Epidermal melanocyte (primary cell): ENCODE data around the gene KCNK18.

Experiments
- DNase-seq: peaks from one replicate; pipeline ENCODE4 v3.0.0; 2011; ENCODE audit warnings: low spot score; ENCODE audit not compliant: insufficient read length

Gene KCNK18

DNA sequence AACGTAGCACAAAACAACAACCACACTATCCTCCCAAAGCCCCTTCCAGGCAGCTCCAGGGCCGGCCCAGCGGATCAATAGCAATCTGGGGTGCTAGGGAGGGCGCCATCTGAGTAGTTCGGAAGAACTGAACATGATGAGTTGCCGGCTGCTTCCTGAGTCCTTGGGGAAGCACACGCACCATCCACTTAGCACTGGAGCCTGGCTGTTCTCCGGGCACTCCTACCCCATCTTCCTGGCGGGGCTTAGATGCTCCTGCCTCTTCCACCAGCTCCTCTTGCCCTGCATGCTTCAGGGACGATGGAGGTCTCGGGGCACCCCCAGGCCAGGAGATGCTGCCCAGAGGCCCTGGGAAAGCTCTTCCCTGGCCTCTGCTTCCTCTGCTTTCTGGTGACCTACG, at the start of gene KCNK18:
KCNK18 (plus strand) TSS at position 301 of the 400 bp plus-strand sequence; CDS start at position 301, 0 bp downstream.
- DNase-seq, result no peak

- DNase-seq, result no peak
Observed at GRCh38 chr10:117148284-117148683, 49.0 kb upstream of the KCNK18 start.

- no peak for DNase-seq
Observed at GRCh38 chr10:117152668-117153067, 44.6 kb upstream of the KCNK18 start.

DNA sequence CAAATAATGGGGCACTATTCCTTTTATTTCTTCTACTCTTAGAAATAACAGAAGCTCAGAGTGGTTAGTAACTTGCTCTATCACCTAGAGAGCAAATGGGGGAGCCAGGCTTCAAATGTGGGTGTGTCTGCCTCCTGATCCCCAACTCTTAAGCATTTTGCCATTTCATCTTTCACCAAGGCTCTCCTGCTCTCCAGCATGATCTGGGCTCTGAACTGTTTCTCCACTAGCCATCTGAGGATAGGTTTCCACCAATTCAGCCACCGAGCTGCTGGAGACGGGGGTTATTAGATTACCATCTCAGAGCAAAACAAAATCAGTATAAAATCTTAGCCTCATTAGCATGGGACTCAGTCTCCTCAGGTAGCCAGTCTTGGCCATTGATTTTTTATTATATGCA, 39.0 kb upstream of the KCNK18 start:
- no peak for DNase-seq

DNA sequence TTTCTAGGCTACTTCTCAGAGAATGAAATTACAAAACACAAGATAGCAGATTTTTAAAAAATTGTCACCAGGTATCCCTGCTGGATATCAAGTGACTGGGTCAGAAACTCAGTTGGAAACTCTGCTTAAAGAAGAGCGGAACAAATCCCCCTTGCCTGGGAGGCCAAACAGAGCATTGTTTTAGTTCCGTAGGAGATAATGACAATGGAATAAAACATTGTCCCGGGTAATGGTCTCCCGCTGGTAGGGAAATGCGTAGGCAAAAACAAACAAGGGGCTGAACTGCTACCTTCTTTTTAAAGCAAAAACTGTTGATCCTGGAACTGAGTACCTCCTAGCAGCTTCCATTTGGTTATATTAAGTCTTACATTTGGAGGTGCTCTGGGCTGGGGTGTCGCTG, 37.9 kb upstream of the KCNK18 start:
- no peak for DNase-seq

- no peak for DNase-seq
Observed at GRCh38 chr10:117160567-117160966, 36.7 kb upstream of the KCNK18 start.

DNA sequence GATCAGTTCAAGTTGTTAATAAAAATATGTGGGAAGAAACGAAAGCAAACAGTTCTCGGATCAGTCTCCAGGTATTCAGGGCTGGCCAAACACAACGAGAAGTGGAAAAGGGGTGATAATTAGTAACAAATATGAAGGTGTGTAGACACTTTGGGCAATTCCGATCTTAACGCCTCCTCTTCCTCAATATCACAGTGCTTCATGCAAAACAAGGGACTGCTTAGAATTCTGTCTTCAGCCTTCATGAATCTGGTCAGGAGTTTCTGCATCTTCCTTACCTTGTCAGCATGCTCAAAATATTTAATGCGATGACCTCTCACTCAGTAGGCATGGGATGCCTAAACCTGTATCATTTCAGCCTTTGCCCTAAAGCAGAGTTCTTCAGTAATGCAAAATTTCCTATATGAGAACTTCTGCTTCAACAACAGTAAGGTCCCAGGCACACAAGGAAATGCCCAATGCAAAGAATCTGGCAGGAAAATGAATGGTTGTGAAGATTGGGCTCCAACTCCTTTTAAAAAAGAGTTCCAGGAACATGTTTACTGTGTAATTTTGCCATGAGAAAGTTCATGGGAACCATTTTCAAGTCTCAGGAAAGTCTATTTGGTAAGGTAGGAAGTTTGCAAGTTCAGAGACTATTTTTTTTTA, 35.8 kb upstream of the KCNK18 start:
- DNase-seq, result no peak

DNA sequence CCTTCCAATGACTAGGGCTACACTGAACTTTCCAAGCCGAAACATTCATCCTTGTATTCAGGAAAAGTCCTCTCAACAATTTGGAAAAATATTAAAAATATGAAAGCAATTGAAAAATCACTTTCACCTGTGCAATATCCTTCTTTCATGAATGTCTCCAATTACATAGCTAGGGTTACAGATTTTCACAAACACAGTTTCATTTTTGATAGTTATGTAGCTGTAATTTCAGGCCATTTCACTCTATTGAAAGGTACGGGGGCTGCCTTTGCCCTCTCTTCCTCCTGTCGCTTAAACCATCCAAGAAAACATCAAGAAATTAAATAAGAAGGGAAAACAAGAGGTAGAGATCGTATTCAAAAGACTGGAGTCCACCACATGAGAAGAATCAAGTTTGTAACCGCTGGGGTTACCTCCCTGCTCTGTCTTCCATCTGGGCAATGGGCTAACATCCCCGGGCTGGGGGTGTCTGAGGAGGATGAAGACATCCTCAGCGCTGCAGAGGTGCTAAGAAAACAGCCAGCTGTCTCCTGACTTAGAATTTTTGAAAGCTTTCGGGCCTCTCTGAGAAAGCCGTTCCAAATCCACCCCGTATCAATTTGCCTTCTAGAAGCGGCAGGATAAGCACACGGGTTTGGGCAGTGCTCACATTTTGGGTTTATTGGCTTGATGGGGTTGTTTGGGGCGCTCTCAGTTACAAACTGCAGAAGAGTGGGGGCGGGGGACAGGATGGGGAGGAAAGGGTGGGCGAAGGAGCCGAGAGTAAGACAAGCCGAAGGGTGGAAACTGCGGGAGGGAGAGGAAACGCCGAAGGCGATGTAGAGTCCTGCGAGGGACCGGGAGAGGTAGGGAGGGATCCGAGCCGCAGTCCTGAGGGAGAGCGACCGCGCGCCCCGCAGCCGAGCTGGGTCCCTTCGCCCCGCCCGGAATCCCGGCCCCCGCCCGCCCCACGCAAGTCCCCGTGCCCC, 34.9 kb upstream of the KCNK18 start:
- no peak for DNase-seq

GRCh38 chr10:117163061-117163953, 34.0 kb upstream of the KCNK18 start:
- no peak for DNase-seq

GRCh38 chr10:117163954-117164548, 33.2 kb upstream of the KCNK18 start:
- DNase-seq, result no peak

DNA sequence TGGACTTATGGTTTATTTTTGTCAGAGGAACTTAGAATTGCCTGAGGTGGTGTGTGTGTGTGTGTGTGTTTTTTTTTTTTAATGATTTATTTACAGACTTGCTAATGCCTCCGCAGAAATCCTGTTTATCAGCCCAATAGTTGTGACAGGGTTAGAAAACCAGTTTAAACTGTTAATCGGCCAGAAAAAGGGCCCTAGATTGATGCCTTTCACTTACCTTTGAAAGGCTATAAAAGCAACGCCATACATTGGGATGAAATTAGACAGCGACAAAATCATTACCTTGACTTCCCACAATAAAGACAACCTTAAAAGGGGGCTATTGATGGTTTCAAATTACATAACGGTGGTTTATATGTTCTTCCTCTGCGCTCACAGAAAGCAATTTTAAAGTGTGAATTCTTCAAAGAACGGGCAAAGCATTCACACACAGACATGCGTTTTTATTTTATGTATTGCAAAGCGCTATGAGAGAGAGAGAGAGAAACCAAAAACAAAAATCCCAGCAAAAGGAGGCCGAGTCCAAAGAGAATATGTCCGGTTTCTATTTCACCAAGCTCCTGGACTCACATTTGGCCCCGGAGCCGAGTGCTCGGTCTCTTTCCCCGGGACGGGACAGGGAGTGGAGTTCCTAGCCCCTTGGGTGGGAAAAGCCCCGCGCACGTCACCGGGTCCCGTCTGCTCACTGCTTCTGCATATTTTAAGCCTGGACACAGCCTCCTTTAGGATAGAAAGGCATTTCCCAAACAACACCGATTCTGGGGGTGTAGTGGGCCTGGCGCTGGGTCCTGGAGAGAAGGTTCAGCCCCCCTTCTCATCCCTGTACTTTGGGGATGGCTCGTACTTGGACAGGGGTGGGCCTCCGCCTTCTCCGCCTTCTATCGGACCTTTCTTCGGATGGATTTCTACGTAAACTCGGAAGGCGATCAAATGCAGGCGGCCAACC, 32.4 kb upstream of the KCNK18 start:
- no peak for DNase-seq

DNA sequence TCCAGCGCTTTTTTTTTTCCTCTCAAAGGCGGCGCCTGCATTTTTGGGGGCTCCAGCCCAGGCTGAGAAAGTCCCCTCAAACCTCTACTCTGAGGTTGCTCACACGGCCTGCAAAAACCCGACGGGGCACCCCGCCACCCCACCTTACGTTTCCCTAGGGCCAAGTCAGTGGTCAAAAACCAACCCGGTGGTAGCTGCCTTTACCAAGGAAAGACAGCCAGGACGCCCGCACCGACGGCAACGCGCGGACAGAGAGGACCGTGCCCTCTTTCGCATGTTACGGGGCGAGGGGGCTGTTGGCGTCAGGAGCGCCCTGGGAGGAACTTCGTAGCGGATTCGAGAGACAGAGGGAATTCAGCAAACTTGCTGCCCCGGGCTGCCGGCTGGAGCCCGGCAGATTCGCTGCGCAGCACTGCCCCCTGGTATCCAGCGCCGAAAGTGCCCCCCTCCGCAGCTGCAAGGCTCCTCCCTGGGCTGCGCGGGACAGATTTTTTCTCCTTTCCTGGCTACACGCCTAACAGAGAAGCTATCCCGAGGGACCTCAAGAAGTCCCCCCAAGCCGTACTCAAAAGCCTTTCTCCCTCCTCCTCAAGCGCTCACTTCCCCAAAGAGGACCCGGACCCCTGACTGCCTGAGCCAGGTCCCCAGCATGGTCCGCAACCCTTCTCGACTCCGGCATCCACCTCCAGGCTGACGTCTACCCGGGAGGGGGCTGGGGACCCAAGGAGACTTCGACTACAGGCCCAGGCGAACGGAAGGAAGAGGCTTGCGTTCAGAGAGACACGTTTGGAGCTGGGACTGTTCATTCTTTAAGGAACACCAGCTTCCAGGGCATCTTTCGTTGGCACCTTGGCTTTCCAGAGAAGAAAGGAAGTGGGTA, 31.5 kb upstream of the KCNK18 start:
- peak; percentile 61 for DNase-seq

DNA sequence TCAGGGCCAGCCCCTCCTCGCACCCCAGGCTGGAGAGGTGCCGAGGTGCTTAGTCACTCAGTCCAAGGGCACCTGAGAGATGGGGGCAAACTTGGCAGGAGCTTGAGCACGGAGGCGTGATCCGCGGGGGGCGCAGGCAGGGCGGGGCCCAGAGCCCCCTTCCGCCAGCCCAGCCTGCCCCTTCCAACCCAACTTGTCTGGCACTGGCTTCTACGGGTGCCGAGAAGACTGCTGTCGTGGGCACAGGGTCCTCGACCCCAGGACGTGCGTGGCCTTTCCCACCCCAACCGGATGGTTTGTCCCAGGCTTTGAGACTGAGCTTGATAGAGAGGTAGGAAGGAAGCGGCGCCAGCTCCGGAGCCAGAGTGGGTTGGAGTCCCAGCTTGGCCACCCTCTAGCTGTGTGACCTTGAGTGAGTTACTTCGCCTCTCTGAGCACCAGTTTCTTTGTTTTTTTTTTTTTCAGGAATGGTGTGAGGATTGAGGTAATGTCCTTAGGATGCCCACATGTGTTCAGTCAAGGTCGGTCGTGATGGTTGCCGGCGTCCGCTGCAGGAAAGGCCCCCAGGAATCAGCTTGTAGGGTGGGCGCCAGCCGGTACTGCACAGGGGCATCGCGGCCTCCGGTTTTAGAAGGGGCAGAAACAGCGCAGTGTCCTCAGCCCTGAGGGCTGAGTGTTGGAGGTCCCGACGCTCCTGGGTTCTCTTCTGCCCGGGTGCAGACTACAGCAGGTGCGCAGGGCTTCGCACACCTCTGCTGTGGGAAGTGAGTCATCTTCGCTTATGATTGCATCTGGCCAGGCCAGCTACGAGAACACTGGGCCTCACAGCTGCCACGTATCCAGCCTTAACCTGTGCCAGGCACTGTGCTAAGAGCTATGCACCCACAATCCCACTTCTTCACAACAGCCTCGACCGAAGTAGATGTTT, 30.6 kb upstream of the KCNK18 start:
- no peak for DNase-seq

- DNase-seq, result no peak
Observed at GRCh38 chr10:117167346-117167788, 29.9 kb upstream of the KCNK18 start.

- DNase-seq, result peak; percentile 52
Observed at GRCh38 chr10:117167789-117168674, 29.3 kb upstream of the KCNK18 start.

DNA sequence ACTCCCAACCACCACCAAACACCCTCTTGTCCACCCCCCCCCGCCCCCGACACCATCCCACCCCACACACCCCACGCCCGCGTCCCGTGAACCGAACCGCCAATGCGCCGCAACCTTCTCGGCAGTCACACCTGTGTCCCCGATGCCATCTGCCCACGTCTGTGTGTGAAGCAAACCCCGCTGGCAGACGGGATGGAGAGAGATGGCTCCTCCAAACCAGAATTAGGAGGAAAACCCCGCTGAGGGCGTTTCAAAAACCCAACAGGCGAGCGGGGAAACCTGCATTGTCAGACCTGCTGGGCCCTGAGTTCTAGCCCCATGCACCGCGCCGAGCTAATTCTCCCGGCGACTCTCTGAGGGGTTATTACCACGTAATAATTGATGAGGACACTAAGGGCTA, 28.6 kb upstream of the KCNK18 start:
- DNase-seq, result no peak

DNA sequence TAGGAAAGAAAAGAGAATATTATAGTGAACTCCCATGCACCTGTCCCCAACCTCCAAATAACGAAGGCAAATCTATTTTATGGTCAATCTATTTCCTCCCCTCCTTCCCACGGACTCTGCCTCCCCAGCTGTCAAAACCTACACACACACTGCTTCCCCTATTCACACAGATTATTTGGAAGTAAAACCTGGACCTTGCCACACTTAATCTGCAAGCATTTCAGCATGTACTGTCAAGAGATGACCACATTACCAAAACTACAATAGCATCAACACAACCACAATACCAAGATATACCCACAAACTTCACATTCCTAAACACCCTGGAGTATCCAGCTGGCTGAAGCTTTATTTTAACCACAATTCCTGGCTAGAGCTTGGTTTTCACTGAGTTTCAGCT, 27.8 kb upstream of the KCNK18 start:
- DNase-seq, result no peak
